ENCODE results near the gene BTBD2.

Gene BTBD2

GRCh38 chr19:1956868-1957492, 58.5 kb downstream of the BTBD2 start:
- DNase-seq = no peak

- no peak for DNase-seq
These were observed 59.4 kb downstream of the BTBD2 start for GRCh38 chr19:1956122-1956494.

- DNase-seq = no peak
These were observed 60.1 kb downstream of the BTBD2 start for GRCh38 chr19:1955171-1956121.

- no peak for DNase-seq
These were observed 61.0 kb downstream of the BTBD2 start for GRCh38 chr19:1954532-1954933.

GRCh38 chr19:1953441-1954094, 61.9 kb downstream of the BTBD2 start:
- DNase-seq = no peak

- DNase-seq = no peak
These were observed 62.5 kb downstream of the BTBD2 start for GRCh38 chr19:1953037-1953436.

- no peak for DNase-seq
These were observed 62.9 kb downstream of the BTBD2 start for GRCh38 chr19:1952635-1953034.

GRCh38 chr19:1950640-1951039, 64.9 kb downstream of the BTBD2 start:
- no peak for DNase-seq

GRCh38 chr19:1949304-1950101, 66.0 kb downstream of the BTBD2 start:
- no peak for DNase-seq

GRCh38 chr19:1947651-1948209, 67.8 kb downstream of the BTBD2 start:
- no peak for DNase-seq

- DNase-seq = peak; percentile 45
These were observed 69.6 kb downstream of the BTBD2 start for GRCh38 chr19:1945899-1946298.

GRCh38 chr19:1944916-1945561, 70.5 kb downstream of the BTBD2 start:
- DNase-seq = no peak

GRCh38 chr19:1944088-1944915, 71.2 kb downstream of the BTBD2 start:
- no peak for DNase-seq

GRCh38 chr19:1943661-1944087, 71.8 kb downstream of the BTBD2 start:
- DNase-seq = no peak

GRCh38 chr19:1942934-1943555, 72.5 kb downstream of the BTBD2 start:
- DNase-seq = no peak

GRCh38 chr19:1942078-1942933, 73.2 kb downstream of the BTBD2 start:
- peak; percentile 80 to 84 for DNase-seq

GRCh38 chr19:1941146-1942077, 74.1 kb downstream of the BTBD2 start, which contains the start of gene CSNK1G2:
CSNK1G2 (plus strand) TSS chr19:1941172; CDS start chr19:1969773, 28,601 bp downstream.
- peak; percentile 24 to 33 for DNase-seq

GRCh38 chr19:1938071-1938470, 77.4 kb downstream of the BTBD2 start:
- DNase-seq = no peak

Data from activated T-cell treated with anti-CD3 and anti-CD28 coated beads, Interleukin-2, amount 50 U/mL, for 48 hours (primary cell).